Activated CD4-positive, CD25-positive, alpha-beta regulatory T cell treated with anti-CD3 and anti-CD28 coated beads, Interleukin-2, amount 50 U/mL, for 16 hours (primary cell): ENCODE data around the gene HSPA12B.

Source experiments
- DNase-seq: peaks from one replicate; pipeline ENCODE4 v3.0.0-alpha.2; 2020; ENCODE audit warnings: low read depth, low spot score

Gene HSPA12B

GRCh38 chr20:3732327-3733118, at the start of gene HSPA12B:
Gene HSPA12B, plus strand, starts transcription at chr20:3732685. Its CDS starts 5,990 bp downstream, at chr20:3738675.
- DNase-seq, result no peak

- no peak for DNase-seq
Observed at GRCh38 chr20:3685341-3685740, 47.1 kb upstream of the HSPA12B start.

- no peak for DNase-seq
Observed at GRCh38 chr20:3686421-3686820, 46.1 kb upstream of the HSPA12B start.

- DNase-seq, result no peak
Observed at GRCh38 chr20:3686867-3687321, 45.6 kb upstream of the HSPA12B start.

GRCh38 chr20:3687655-3688054, 44.8 kb upstream of the HSPA12B start:
- DNase-seq, result no peak

- DNase-seq, result no peak
Observed at GRCh38 chr20:3689978-3690377, 42.5 kb upstream of the HSPA12B start.

GRCh38 chr20:3690413-3690812, 42.1 kb upstream of the HSPA12B start:
- DNase-seq, result no peak

- no peak for DNase-seq
Observed at GRCh38 chr20:3691306-3691705, 41.2 kb upstream of the HSPA12B start.

- no peak for DNase-seq
Observed at GRCh38 chr20:3691897-3692296, 40.6 kb upstream of the HSPA12B start.

GRCh38 chr20:3692706-3693294, 39.7 kb upstream of the HSPA12B start:
- no peak for DNase-seq

GRCh38 chr20:3693376-3693775, 39.1 kb upstream of the HSPA12B start:
- no peak for DNase-seq

GRCh38 chr20:3694864-3695263, 37.6 kb upstream of the HSPA12B start:
- no peak for DNase-seq

GRCh38 chr20:3696200-3696599, 36.3 kb upstream of the HSPA12B start:
- DNase-seq, result no peak

GRCh38 chr20:3696745-3697587, 35.5 kb upstream of the HSPA12B start:
- no peak for DNase-seq

GRCh38 chr20:3697588-3698305, 34.7 kb upstream of the HSPA12B start:
- no peak for DNase-seq

- no peak for DNase-seq
Observed at GRCh38 chr20:3698591-3699001, 33.9 kb upstream of the HSPA12B start.

- DNase-seq, result no peak
Observed at GRCh38 chr20:3699037-3699436, 33.4 kb upstream of the HSPA12B start.

GRCh38 chr20:3701061-3701998, 31.2 kb upstream of the HSPA12B start:
- no peak for DNase-seq

- no peak for DNase-seq
Observed at GRCh38 chr20:3702611-3703391, 29.7 kb upstream of the HSPA12B start.

- DNase-seq, result no peak
Observed at GRCh38 chr20:3704087-3704486, 28.4 kb upstream of the HSPA12B start.
